GF-D8 (cell line): Measurements from ENCODE around the gene NRL.

Experiments used
- DNase-seq: peaks from one replicate; lab custom pipeline; 2025; lab: John Stamatoyannopoulos, UW

Gene NRL

DNA sequence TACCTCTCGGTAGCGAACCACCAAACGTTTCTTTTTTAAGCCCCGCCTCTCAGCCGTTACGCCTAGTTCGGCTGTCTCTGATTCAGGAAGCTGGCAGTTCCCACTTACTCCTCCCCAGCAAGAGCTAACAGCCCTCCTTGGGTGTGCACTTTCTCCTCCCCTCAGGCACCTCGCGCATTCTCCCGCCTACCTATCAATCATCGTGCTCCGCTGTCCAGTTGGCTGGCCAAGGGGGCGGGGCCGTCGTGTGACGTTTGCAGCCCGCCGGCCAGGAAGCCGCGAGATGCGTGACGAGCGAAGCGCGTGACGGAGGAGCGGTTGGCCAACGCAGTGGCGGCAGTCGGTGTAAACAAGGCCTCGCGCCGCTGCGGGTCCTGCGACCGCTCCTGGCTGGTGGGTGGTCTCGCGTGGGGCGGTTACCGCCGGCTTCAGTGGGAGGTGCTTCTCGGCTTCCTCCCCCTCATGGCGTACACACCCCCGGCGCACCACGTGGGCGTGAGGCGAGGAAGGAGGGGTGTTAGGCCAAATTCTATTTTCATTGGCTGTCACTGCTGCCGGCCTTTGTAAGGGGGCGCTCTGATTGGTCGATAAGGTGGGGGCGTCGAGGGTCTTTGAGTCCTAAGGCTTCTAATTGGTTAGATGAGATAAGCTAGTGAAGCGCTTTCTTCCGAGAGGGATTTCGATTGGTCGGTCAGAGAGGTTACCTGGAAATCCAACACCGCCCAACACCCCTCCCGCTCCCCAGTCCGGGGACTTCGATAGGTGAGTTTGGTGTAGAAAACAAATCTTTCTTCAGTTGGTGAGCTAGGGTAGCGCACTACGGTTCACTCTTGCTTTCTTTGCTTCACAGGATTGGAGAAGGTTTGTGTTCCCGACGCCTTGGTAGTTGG, at the start of gene NRL, which contains the start of gene DCAF11:
TSS of gene NRL (minus strand) at position 418 of the 890 bp plus-strand sequence. CDS start 32,101 bp downstream, outside the sequence.
TSS of gene DCAF11 (plus strand) at position 246 of the 890 bp plus-strand sequence. CDS start 818 bp downstream, outside the sequence.
- peak; percentile 99 for DNase-seq

DNA sequence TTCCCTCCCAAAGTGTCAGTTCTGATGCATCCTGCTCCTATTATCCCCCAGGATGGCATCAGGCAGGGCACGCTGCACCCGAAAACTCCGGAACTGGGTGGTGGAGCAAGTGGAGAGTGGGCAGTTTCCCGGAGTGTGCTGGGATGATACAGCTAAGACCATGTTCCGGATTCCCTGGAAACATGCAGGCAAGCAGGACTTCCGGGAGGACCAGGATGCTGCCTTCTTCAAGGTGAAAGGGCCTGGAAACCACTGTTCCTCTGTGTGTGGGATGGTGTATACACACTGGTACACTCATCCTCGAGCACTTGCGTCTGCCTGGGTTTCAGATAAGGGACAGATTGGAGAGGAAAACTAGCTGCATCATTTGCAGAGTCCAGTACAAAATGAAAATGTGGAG, 47.3 kb upstream of the NRL start:
- no peak for DNase-seq

DNA sequence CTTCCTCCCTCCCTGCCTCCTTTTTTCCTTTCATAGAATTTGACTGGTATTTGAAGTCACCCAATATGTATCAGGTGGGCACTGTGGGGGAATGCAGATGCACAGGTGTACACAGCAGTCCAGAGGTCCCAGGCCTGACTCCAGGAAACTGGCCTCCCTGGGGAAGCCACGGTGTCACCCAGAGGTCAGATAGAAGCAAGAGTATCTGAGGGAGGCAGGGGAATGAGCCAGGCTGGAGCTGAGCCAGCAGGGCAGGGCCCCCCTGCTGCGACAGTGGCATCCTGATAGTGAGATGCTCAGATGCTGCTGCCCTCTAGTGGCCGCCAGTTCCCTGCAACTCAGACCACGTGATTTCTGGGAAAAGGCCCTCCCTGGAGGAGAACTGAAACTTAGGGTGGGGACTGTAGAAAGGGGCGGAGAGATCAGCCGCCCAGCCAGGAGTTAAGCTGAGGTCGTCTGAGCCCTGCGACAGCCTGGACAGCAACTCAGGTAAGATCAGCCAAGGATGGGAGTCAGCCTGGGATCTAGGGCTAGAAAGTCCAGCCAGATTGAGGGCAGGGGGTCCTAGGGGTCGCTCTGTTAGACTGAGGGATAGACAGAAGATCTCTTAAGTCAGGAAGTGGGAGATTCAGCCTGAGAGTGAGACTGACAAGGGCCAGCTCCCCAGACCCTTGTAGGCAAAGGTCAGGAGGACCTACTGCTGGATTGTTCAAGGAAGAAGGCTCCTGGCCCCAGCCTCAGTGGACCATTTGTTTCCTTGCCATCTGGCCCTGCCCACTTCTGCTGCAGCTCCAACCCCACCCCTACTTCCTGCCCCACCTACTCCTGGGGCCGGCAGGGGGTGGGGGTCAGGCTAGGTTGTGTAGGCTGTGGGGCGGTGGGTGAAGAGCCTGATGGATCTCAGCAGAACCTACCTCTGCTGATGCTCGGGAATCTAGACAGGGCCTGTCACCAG, 46.4 kb upstream of the NRL start, which contains the start of gene IRF9:
TSS of gene IRF9 (plus strand) at position 416 of the 955 bp plus-strand sequence. CDS start 880 bp downstream, outside the sequence.
- DNase-seq: peak; percentile 70

DNA sequence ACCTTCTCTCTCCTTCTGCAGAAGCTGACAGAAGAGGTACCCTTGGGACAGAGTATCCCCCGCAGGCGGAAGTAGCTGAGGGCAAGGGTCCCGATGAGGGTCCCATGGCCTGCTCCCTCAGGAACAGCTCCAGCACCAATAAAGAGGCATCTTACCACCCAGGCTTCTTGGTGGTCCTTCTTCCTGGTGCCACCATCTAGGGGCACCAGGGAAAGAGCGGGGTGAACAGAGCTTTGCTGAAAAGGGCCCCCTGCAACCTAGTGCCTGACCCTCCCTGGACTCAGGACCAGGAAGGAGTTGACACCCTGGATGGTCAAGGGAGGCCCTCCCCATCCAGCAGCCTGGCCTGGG, 45.7 kb upstream of the NRL start:
- DNase-seq: no peak

DNA sequence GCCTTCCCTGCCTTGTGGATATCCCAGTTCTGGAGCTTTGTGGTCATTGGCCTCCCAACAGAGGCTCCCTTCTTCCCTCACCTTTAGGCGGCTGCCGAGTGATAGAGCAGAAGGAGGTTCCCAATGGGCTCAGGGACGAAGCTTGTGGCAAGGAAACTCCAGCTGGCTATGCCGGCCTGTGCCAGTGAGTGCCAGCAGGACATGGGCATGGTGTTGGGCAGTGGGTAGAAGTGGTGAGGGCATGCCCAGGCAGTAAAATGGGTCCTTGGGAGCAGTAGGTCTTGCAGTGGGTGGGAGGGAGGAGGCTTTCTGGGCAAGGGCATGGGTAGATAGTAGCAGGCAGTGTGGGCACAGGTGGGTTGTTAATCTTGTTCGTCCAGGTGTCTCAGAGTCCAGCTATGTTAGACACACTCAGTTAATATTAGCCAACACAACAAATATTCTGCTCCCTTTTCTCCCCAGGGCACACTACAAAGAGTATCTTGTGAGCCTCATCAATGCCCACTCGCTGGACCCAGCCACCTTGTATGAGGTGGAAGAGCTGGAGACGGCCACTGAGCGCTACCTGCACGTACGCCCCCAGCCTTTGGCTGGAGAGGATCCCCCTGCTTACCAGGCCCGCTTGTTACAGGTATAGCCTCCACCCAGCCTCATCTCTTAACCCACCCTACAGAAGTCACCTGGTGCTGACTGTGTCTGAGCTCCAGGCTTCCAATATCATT, 45.2 kb upstream of the NRL start:
- no peak for DNase-seq

DNA sequence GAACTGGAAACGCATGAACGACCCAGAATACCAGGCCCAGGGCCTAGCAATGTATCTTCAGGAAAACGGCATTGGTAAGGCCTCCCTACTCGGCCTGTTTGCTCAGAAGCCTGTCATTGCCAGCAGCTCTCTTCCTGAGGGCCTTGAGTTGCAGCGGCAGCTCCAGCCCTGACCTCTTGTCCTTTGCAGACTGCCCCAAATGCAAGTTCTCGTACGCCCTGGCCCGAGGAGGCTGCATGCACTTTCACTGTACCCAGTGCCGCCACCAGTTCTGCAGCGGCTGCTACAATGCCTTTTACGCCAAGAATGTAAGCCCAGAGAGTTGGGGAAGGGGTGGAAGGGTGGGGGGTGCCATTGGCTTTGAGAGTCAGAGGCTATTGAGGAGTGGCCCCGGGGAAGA, 42.6 kb upstream of the NRL start:
- no peak for DNase-seq

DNA sequence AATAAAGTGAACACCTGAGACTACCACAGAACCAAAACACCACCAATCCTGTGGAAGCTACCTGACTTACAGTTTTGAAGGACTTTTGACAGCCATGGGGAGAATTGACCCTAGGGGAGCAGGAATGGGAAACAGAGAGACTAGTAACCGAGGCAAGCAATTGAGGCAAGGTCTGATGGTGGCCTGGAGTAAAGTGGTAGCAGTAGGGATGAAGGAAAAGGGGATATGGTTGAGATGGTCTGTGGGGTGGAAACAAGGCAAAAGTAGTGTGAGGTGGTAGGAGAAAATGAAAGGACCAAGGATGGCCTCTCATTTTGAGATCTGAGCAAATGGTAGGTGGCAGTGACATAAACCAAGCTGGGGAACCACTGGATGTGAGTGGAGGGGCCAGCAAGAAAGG, 42.1 kb upstream of the NRL start:
- no peak for DNase-seq

DNA sequence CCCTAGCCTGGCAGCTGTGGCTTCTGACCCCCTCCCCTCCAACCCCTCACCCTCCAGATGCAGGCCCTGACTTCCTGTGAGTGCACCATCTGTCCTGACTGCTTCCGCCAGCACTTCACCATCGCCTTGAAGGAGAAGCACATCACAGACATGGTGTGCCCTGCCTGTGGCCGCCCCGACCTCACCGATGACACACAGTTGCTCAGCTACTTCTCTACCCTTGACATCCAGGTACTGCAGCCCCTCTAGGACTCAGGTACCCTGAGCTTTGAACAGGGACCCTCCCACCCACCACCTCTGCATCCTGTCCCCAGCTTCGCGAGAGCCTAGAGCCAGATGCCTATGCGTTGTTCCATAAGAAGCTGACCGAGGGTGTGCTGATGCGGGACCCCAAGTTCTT, 40.4 kb upstream of the NRL start:
- no peak for DNase-seq

DNA sequence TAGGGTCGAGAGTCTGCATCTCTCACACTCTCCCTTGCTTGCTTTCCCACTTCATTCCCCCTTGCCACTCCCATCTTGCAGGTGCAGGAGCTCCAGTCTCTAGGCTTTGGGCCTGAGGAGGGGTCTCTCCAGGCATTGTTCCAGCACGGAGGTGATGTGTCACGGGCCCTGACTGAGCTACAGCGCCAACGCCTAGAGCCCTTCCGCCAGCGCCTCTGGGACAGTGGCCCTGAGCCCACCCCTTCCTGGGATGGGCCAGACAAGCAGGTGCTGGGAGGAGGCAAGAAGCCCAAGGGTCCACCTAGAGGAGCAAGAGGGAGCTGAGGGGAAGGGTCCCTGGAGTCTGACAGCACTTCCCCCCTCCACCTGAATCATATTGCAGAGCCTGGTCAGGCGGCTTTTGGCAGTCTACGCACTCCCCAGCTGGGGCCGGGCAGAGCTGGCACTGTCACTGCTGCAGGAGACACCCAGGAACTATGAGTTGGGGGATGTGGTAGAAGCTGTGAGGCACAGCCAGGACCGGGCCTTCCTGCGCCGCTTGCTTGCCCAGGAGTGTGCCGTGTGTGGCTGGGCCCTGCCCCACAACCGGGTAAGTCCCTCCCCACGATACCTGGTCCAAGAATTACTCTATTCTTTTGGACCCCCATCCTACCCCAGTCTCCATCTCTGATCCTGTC, 36.8 kb upstream of the NRL start:
- no peak for DNase-seq

DNA sequence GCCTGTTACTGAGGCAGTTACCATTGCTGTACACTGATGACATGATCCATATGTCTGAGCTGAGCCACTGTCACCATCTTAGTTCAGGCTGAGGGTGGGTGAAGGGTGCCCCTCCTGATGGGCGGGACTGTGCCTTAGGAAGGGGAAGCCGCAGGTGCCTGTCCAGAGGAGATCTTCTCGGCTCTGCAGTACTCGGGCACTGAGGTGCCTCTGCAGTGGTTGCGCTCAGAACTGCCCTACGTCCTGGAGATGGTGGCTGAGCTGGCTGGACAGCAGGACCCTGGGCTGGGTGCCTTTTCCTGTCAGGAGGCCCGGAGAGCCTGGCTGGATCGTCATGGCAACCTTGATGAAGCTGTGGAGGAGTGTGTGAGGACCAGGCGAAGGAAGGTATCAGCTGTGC, 36.2 kb upstream of the NRL start:
- DNase-seq: no peak

DNA sequence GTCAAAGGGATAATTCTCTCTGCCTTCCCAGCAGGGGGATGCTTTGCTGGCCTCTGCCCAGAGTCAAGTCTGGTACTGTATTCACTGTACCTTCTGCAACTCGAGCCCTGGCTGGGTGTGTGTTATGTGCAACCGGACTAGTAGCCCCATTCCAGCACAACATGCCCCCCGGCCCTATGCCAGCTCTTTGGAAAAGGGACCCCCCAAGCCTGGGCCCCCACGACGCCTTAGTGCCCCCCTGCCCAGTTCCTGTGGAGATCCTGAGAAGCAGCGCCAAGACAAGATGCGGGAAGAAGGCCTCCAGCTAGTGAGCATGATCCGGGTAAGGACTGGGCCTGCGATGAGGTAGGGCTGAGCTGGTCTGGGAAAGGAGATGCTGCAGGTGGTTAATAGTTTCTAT, 35.8 kb upstream of the NRL start:
- no peak for DNase-seq

DNA sequence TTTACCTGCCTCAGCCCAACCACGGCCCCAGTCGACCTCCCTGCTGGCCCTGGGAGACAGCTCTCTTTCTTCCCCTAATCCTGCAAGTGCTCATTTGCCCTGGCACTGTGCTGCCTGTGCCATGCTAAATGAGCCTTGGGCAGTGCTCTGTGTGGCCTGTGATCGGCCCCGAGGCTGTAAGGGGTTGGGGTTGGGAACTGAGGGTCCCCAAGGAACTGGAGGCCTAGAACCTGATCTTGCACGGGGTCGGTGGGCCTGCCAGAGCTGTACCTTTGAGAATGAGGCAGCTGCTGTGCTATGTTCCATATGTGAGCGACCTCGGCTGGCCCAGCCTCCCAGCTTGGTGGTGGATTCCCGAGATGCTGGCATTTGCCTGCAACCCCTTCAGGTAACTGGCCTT, 35.3 kb upstream of the NRL start:
- DNase-seq: no peak

DNA sequence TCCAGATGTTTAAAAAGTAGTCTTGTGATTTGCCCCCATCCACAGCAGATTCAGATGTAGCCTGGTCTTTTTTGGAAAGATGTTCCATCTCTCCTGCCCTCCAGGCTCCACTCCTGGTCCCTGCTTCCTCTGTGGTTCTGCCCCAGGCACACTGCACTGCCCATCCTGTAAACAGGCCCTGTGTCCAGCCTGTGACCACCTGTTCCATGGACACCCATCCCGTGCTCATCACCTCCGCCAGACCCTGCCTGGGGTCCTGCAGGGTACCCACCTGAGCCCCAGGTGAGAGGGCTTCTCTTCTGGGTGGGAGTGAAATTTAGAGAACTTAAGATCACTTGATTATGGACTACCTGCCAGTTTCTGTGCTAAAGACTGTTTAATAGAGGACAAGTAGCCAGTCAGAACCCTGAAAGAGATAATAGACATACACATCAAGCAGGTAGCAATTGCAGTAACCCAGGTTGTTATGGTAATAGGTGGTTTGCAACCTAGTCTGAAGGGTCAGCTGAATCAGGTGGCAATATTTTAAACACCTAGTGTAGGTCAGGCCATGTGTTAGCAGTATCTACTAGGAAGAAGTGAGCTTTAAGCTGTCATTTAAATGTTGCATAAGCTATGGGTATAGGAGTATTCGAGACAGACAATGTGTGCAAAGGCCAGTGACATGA, 34.7 kb upstream of the NRL start:
- no peak for DNase-seq

DNA sequence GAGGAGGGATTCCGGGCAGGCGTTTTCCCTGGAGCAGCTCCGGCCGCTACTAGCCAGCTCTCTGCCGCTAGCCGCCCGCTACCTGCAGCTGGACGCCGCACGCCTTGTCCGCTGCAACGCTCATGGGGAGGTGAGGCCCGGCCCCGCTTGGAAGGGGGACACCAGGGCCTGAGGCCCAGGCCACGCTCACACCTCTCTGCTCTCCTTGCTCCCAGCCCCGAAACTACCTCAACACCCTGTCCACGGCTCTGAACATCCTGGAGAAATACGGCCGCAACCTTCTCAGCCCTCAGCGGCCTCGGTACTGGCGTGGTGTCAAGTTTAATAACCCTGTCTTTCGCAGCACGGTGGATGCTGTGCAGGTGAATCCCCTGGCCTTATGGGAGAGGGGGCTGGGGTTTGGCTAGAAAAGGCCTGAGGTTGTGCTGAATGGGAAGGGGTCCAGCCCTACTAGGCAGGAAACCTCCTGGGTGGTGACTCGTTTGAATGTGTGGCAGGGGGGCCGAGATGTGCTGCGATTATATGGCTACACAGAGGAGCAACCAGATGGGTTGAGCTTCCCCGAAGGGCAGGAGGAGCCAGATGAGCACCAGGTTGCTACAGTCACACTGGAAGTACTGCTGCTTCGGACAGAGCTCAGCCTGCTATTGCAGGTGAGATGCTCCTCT, 33.1 kb upstream of the NRL start:
- DNase-seq: no peak

DNA sequence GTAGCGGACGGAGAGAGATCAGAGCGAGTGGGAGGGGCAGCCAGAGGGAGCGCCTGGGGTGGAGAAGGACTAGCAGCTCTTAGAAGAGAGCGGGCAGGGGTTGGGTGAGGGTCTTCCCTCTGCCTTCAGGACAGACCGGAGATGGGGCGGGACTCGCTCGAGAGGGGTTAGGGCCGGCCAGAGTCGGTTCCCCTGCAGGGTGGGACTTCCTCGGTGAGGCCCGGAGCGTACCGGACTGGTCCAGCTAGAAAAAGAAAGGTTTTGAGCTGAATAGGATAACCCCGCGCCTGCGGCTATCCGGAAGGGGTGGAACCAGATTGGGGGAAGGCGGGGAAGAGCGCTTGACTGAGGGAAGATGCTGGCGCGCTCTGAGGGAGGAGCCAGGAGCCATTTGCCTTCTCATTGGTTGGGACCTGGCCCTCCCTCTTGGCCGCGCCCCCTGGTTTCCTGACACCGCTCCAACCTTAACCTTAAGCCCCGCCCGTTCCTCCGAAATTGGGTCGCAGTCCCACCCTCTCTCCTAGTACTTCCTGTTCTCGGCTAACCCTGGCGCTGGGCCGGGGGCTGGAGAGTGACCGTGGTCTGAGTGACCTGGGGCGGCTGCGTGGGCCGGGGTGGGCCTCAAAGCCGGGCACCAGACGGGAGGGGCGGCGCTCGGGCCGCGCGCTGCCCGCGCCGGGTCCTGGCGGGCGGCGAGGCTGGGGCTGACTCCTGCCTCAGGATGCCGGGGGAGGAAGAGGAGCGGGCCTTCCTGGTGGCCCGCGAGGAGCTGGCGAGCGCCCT, 32.4 kb upstream of the NRL start, which contains the start of gene RNF31:
TSS of gene RNF31 (plus strand) at position 521 of the 783 bp plus-strand sequence. CDS start at position 722, 201 bp downstream.
- peak; percentile 96 for DNase-seq

DNA sequence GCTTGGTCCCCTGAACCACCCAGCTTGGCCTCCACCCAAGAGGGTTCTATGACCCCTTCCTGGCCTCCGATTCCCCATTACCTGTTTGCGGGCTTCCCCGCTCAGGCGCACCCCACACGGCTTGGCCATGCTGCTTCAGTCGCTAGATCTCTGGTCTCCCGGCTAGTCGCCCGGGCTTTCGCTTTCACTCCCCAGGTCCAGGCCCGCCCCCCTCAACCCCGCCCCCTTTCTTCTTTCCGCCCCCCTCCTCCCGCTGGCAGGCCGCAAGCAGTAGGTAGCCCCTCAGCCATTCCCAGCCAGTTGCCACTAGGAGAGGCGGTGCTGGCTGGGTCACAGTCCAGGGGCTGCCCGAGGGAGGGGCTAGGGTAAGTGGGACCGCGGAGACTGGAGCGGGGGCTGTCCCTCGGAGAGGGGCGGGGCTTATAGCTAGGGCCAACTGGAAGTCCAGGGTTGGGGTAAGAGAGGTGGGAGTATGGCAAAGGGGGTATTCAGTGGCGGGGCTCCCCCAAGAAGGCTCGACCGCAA, 31.8 kb upstream of the NRL start, which contains the start of gene PSME2:
TSS of gene PSME2 (minus strand) at position 158 of the 525 bp plus-strand sequence. CDS start at position 129, 29 bp downstream.
- peak; percentile 85 for DNase-seq

DNA sequence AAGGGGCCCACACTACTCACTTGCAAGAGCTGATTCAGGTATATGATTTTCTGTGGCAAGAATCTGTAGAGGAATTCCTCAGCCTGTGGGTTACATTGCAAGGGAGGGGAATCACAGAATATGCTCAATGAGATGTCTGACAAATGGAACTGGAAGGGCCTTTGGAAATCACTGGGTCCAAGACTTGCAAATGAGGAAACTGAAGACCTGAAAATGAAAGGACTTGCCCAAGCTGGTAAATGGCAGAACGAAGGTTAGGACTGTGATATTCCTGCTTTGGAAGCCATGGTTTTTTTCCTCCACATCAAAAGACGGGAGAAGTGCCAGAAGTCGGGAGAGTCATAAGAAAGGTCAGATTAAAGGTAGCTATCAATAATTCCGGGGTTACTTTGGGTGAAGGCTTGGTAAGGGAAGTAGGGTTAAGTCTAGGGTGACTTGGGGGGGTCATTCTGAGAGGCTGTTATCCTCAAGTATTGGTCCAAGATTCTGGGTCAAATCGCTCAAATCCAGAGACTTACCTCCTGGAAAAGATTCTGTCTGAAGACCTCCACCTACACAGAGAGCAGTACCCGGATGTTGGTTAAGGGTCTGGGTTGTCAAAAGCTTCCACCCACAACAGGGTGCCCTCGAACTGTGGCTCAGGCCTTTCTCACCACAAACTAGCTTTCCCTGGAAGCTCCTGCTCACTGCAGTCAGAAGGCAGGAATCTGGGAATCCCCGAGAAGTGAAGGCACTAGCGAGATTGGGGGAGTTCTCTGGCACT, 31.1 kb upstream of the NRL start:
- no peak for DNase-seq

DNA sequence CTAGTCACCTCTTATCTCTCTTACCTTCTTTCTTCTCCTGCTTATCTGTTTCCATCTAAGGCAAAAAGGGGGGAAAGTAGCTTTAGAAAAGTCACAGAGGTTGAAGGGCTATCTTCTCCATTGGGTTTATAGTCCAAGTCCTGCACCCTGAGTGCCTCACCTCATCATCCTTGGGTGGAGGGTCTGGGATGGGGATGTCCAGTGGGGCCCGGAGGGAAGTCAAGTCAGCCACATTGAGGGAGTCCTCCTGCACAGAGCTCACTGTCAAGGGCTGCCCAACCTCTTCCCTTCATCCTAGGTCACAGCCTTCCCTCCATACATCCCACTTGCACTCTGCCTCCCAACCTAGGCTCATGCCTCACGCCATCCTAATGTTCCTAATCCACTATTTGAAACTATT, 30.5 kb upstream of the NRL start:
- DNase-seq: no peak
